Retinal pigment epithelial cell (primary cell): ENCODE data around the gene UGT1A8.

Experiments used
- DNase-seq: peaks from one replicate; pipeline ENCODE4 v3.0.0-alpha.2; 2010; ENCODE audit warnings: low read depth
- H3K4me3 ChIP-seq: 2 replicates; pipeline ENCODE4 v1.5.1; 2011; ENCODE audit warnings: mild to moderate bottlenecking, low read length, control low read depth, moderate library complexity
- TF ChIP-seq, protein P1 (sequence below): conservative IDR thresholded peaks from 2 replicates; pipeline ENCODE4 v1.5.1; 2011; ENCODE audit warnings: low read depth, low read length, control low read depth, inconsistent platforms

Gene UGT1A8

GRCh38 chr2:233810385-233810784 lies 193.0 kb downstream of the UGT1A8 start:
- no peak overlapping the region for H3K4me3 ChIP-seq
- no peak for DNase-seq
- TF ChIP-seq, protein P1, sequence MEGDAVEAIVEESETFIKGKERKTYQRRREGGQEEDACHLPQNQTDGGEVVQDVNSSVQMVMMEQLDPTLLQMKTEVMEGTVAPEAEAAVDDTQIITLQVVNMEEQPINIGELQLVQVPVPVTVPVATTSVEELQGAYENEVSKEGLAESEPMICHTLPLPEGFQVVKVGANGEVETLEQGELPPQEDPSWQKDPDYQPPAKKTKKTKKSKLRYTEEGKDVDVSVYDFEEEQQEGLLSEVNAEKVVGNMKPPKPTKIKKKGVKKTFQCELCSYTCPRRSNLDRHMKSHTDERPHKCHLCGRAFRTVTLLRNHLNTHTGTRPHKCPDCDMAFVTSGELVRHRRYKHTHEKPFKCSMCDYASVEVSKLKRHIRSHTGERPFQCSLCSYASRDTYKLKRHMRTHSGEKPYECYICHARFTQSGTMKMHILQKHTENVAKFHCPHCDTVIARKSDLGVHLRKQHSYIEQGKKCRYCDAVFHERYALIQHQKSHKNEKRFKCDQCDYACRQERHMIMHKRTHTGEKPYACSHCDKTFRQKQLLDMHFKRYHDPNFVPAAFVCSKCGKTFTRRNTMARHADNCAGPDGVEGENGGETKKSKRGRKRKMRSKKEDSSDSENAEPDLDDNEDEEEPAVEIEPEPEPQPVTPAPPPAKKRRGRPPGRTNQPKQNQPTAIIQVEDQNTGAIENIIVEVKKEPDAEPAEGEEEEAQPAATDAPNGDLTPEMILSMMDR, result no peak

- TF ChIP-seq, protein P1, result no peak
- no peak overlapping the region for H3K4me3 ChIP-seq
These were observed 193.7 kb downstream of the UGT1A8 start for GRCh38 chr2:233811087-233811486.

GRCh38 chr2:233811732-233812131 lies 194.3 kb downstream of the UGT1A8 start:
- DNase-seq, result no peak
- TF ChIP-seq, protein P1, result no peak
- H3K4me3 ChIP-seq, result no peak overlapping the region

More at GRCh38 chr2:233811087-233811486, 193.7 kb downstream of the UGT1A8 start:
- DNase-seq, result no peak

DNA sequence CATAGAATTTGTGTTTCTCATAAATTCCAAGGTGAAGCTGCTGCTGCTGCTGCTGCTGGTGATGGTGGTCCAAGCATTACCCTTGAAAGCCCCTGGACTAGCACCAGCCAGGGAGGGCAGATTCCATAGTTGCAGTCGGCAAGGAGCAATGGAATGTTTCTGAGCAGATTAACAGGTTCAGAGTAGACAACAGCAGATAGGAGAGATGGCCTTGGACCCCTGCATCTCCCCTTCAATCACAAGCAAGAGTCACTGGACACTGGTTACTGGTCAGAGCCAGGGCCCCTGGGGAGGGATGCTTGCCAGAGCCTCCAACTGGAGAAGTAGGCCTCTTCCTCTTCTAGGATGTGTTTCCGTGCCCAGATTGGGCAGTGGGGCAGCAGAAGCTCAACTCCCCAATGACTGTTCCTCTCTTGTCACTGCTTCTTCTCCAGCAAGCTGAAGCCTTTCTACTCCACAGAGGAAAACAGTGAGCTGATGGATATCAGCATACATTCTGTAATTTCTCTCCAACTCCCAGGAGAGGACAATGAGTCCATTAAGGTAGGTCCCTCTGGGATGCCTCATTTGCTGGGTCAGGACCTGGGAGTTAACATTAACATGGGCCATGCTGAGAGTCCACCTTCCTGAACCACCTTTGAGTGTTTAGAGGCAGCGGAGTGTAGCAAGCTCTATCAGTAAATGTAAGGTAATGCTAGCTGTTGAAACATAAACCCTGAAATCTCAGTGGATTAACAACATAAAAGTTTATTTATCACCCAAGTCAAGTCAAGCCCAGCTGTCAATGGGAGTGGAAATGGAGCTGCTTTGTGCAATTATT lies 196.0 kb downstream of the UGT1A8 start:
- TF ChIP-seq, protein P1, result no peak
- DNase-seq, result no peak
- H3K4me3 ChIP-seq, result no peak overlapping the region

- H3K4me3 ChIP-seq, result no peak overlapping the region
- TF ChIP-seq, protein P1, result no peak
- DNase-seq, result no peak
These were observed 196.8 kb downstream of the UGT1A8 start for GRCh38 chr2:233814056-233814835.

- DNase-seq, result peak; percentile 7
- TF ChIP-seq, protein P1, result no peak
- no peak overlapping the region for H3K4me3 ChIP-seq
These were observed 198.4 kb downstream of the UGT1A8 start for GRCh38 chr2:233815861-233816260.
